Naive thymus-derived CD8-positive, alpha-beta T cell (primary cell): ENCODE data around the gene HNRNPL. TPM values are rescaled to one million over a fixed set of nuclear protein-coding genes. Genes with fewer than 3 reads are reported as not detected.
A peak's percentile ranks its signal among the peaks of the same experiment; 100 is the strongest.
"Not testable (repeated sequence)": the region's sequence is repeated elsewhere in the genome, so short reads cannot be mapped to it uniquely, and the experiment has no call there.

Source experiments
- ATAC-seq, 2 donors: fragments of 150-1000 bp; cut with Tn5 transposase in 1 of 2; sonication (Bioruptor Pico), chemical (Tn5 transposase) in 1 of 2; 1 replicate in 1 of 2; 2 replicates in 1 of 2; pipeline ENCODE4 v1.10.0; 2021; ENCODE audit warnings: mild to moderate bottlenecking in 2 of 2, moderate library complexity in 2 of 2
- POLR2A ChIA-PET: fragments of 350-600 bp; sonication (Branson Sonifier 250); formaldehyde crosslinking; loops from one replicate; lab custom pipeline; 2021; ENCODE audit warnings: antibody characterized with exemption; lab: Charles Lee
- DNase-seq, 10 donors: peaks; one replicate each; pipeline versions ENCODE4 v3.0.0 to v3.0.0-alpha.2; 2020 to 2022
- H3K27ac Mint-ChIP-seq, 10 donors: one replicate each; pipeline ENCODE4 v1.8.0; 2020 to 2022; ENCODE audit warnings: mild to moderate bottlenecking in 10 of 10, mixed read lengths in 10 of 10, moderate library complexity in 4 of 10, inconsistent platforms in 1 of 10
- H3K27me3 Mint-ChIP-seq, 5 donors: one replicate each; pipeline ENCODE4 v1.8.0; 2021 to 2022; ENCODE audit warnings: mixed read lengths in 5 of 5
- H3K36me3 Mint-ChIP-seq, 3 donors: one replicate each; pipeline ENCODE4 v1.8.0; 2020 to 2022; ENCODE audit warnings: mixed read lengths in 3 of 3, mild to moderate bottlenecking in 2 of 3, inconsistent platforms in 1 of 3
- H3K4me1 Mint-ChIP-seq, 4 donors: one replicate each; pipeline ENCODE4 v1.8.0; 2021 to 2022; ENCODE audit warnings: mixed read lengths in 4 of 4
- H3K4me3 Mint-ChIP-seq, 10 donors: one replicate each; pipeline ENCODE4 v1.8.0; 2020 to 2022; ENCODE audit warnings: mild to moderate bottlenecking in 10 of 10, mixed read lengths in 10 of 10, moderate library complexity in 6 of 10, inconsistent platforms in 1 of 10
- H3K9me3 Mint-ChIP-seq, 9 donors: one replicate each; pipeline ENCODE4 v1.8.0; 2020 to 2022; ENCODE audit warnings: mixed read lengths in 9 of 9, mild to moderate bottlenecking in 3 of 9, inconsistent platforms in 1 of 9, moderate library complexity in 1 of 9
- polyA plus RNA-seq, 3 donors: library from polyadenylated mRNA; unstranded; fragments of 300-500 nt; fragmentation: Illumina TruSeq; gene quantifications; one replicate each; pipeline ENCODE4 v1.2.3, GENCODE V29; 2021
- total RNA-seq, 8 experiments: library from RNA in 2 of 8; stranded (reverse) in 2 of 8; gene quantifications; one replicate each; pipeline ENCODE4 v1.2.3 and lab custom pipeline; 2021 to 2026

HNRNPL gene
- total and polyA plus RNA-seq, 5 experiments from 2014 or later: 70.6 to 406 (median 77.6) TPM

DNA sequence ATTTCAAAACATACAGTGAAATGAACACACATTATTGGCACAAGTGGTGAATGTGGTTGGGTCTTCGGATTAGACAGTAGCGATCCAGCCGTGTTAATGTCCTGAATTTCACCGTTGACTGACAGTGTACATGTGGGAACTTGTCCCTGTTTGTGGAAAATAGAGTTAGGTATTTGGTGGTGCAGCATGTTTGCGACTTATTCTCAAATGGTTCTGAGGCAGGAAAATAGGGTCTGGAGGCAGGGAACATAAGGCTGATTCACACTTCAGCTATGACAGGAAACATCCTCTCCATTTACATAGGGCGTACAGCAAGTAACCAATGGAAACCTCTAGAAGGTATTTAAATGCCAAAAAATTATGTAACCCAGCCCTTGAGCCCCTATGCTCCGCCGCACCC is 56.6 kb downstream of the HNRNPL start:
- Mint-ChIP-seq H3K4me3 (peak overlapping the region; percentile 19 to 72 (median 55)), H3K4me1 (peaks cover 0 to 6% (median 2%) of the 10 kb centered on the region in 4 donors), H3K27ac (peak overlapping the region in 4 of 10 donors; percentile 2 to 53 (median 20)), H3K27me3 (no peaks in the 10 kb centered on the region), H3K9me3 (no peaks in the 10 kb centered on the region), H3K36me3 (no peaks in the 10 kb centered on the region)
- no peak for DNase-seq
- no peak for ATAC-seq
- POLR2A ChIA-PET: interaction anchor here (1.2 kb wide), 1 partner anchor 39 kb away, joined by 3 read pairs; the partner anchor contains the start of gene ECH1

DNA sequence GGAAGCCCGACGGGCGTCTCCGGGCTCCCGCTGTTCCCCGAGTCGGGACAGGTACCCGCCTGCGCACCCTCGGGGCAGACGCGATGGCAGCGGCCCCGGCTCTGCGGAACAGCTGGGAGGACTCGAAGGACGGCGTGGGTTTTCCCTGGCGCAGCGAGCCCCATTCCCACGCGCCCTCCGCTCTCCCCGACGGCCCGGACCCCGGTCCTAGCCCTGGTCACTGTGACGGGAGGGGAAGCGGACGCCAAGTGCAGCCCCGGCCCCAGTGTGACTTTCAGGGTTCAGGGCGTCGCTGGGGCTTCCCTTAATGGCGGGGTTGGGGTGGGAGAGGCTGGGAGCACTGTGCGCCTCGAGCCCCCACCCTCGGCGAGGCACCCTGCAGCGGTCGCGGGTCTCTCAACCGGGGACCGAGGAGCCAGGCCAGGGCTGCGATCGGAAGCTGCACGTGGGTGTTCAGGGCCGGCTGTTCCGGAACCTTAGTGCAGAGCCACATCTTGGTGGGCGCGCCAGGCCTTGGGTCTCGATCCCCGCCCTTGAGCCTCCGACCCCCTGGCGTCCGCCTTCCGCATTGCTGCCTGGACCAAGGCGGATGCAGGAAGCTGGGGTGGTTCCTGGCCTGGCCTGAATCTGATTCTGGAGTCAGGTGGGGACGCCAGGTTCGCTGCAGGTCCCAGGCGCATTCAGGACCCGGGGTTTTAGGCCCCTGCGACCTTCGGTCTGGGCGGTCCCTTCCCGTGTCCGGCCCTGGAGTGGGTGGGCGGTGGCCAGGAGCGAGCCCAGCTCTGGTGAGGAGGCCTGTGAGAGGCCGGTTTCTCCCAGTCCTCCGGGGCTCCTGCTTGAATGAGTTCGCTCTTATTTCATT is 57.3 kb downstream of the HNRNPL start:
- Mint-ChIP-seq H3K4me1 (peaks cover 0 to 6% (median 2%) of the 10 kb centered on the region in 4 donors), H3K4me3 (peak overlapping the region; percentile 22 to 75 (median 60)), H3K27me3 (no peaks in the 10 kb centered on the region), H3K27ac (peak overlapping the region in 3 of 10 donors; percentile 2 to 53 (median 26)), H3K36me3 (no peaks in the 10 kb centered on the region), H3K9me3 (no peaks in the 10 kb centered on the region)
- DNase-seq (peak; percentile 11 to 71 (median 24)), ATAC-seq (peak; percentile 40 to 49)
- POLR2A ChIA-PET: interaction anchor here (0.6 to 1.2 kb wide), 2 partner anchors 39 to 631 kb away, joined by 3 to 5 read pairs; partner anchors contain the start of gene ECH1

GRCh38 chr19:38791451-38792064 is 58.2 kb downstream of the HNRNPL start:
- POLR2A ChIA-PET, H3K27ac Mint-ChIP-seq, H3K9me3 Mint-ChIP-seq, H3K27me3 Mint-ChIP-seq, H3K36me3 Mint-ChIP-seq, H3K4me3 Mint-ChIP-seq, DNase-seq, H3K4me1 Mint-ChIP-seq: not testable (repeated sequence)
- ATAC-seq: peak; percentile 88 to 90

DNA sequence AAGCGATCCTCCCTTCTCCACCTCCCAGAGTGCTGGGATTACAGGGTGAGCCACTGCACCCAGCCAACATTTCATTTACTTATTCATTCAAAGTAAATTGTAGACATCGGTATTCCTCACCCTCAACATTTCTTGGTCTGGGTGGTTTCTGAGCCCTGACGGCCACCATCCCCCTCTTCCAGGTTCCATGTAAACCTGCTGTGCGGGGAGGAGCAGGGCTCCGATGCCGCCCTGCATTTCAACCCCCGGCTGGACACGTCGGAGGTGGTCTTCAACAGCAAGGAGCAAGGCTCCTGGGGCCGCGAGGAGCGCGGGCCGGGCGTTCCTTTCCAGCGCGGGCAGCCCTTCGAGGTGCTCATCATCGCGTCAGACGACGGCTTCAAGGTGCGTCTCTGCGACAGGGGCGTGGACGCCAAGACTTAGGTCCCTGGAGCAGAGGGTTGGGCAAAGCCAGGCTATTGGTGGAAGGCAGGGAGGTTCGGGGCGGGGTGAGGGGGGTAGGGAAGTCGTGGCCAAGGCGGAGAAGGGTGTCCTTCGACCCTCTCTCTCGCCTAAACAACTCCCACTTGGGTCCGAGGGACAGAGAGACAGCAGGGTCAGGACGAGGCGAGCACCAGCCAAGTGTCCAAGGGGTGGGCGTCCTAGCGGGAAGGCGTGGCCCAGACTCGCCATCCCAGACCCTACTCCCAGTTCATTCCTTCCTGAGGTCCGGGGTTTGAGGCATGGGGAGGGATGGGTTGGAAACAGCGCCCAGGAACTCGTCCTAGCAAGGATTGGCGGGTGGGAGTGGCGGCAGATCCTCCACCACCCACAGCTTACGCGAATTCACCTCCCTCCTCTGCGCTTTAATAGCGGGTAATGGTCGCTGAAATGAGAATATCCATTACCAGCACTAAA is 59.0 kb downstream of the HNRNPL start:
- H3K4me3 Mint-ChIP-seq, H3K27me3 Mint-ChIP-seq, H3K27ac Mint-ChIP-seq, ATAC-seq, H3K4me1 Mint-ChIP-seq, H3K9me3 Mint-ChIP-seq, H3K36me3 Mint-ChIP-seq, POLR2A ChIA-PET: not testable (repeated sequence)
- DNase-seq: peak in 1 of 10 donors; percentile 15

DNA sequence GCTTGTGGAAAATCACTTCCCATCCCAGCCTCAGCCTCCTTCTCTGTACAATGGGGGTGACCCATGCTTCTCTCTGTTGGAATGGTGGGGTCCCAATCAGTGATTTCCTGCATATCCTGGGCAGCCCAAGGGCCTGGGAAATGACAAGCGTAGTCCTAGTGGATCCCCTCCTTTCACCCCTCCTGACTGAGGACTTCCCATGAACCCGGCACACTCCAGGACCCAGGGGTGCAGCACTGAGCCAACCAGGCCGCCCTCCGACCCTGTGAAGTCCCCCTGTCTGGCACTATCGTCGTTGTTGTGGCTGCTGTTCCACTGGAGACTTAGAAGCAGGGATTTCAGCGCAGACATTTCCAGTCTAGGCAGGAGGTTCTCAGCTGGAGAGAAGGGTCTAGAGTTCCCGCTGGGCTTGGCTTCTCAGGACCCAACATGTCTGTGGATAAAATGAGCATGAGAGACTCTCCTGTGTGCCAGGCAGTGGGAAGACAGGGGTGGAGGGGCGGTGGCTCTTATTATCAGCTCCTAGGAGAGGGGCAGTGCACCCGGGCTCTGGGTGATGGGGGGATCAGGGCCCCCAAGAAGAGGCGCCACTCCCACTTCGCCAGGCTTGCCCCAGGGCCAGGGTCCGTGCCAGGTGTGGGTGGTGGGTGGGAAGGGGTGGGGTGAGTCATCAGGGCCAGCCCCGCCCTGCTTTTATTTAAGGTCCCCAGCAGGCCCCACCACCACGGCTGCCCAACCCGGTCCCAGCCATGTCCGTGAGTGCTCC is 61.1 kb downstream of the HNRNPL start, which contains the start of gene LGALS7B:
Gene LGALS7B, plus strand, starts transcription at position 723 of the 766 bp plus-strand sequence. Its CDS starts 27 bp downstream, at position 750.
- Mint-ChIP-seq H3K27ac (peak within 1 kb of the TSS in 3 of 10 donors; percentile 10 to 60 (median 40)), H3K4me1 (peaks cover 0 to 6% (median 2%) of the 10 kb centered on the region in 4 donors), H3K36me3 (no peaks in the 10 kb centered on the region), H3K27me3 (no peaks in the 10 kb centered on the region), H3K4me3 (no peak within 1 kb of the TSS), H3K9me3 (no peaks in the 10 kb centered on the region)
- ATAC-seq: no peak
- no peak for DNase-seq
- POLR2A ChIA-PET: no interaction called here

GRCh38 chr19:38786572-38787265 is 63.1 kb downstream of the HNRNPL start:
- POLR2A ChIA-PET: interaction anchor here (0.5 to 1.4 kb wide), 3 partner anchors 17 to 74 kb away, joined by 3 to 4 read pairs (median 3); no protein-coding TSS in a partner anchor
- H3K27ac Mint-ChIP-seq: no peak overlapping the region
- H3K4me3 Mint-ChIP-seq: no peak overlapping the region

More at GRCh38 chr19:38786572-38787265, 63.1 kb downstream of the HNRNPL start:
- Mint-ChIP-seq H3K36me3 (no peaks in the 10 kb centered on the region), H3K4me1 (no peaks in the 10 kb centered on the region), H3K9me3 (no peaks in the 10 kb centered on the region), H3K27me3 (peaks cover 0 to under 1% (median 0%) of the 10 kb centered on the region in 5 donors)
- no peak for DNase-seq
- ATAC-seq: no peak

Other genes with a start within 250 kb of the HNRNPL start
- 100 to 1,000 TPM; 221 to 228 TPM for gene MAP4K1, start 232.0 kb downstream of the HNRNPL start, total RNA-seq
- 100 to 1,000 TPM in 2 of 3 donors, 10 to 100 TPM in 1; 85.0 to 113 (median 113) TPM for gene MAP4K1, start 232.0 kb downstream of the HNRNPL start, polyA plus RNA-seq
- 100 to 1,000 TPM; 335 to 346 TPM for gene EIF3K, start 230.8 kb downstream of the HNRNPL start, total RNA-seq
- gene EIF3K, start 230.8 kb downstream of the HNRNPL start, polyA plus RNA-seq: 100 to 1,000 TPM; 400 to 435 (median 432) TPM
- gene ACTN4, start 202.3 kb downstream of the HNRNPL start, total RNA-seq: 10 to 100 TPM; 52.9 to 57.6 TPM
- gene ACTN4, start 202.3 kb downstream of the HNRNPL start, polyA plus RNA-seq: 1 to 10 TPM; 3.2 to 8.5 (median 4.8) TPM
- 1 to 10 TPM; 8.2 TPM for gene CAPN12, start 105.5 kb downstream of the HNRNPL start, total RNA-seq
- 1 to 10 TPM; 2.0 to 6.2 (median 4.6) TPM for gene CAPN12, start 105.5 kb downstream of the HNRNPL start, polyA plus RNA-seq
- gene LGALS7, start 76.5 kb downstream of the HNRNPL start, total RNA-seq: not detected
- not detected for gene LGALS7, start 76.5 kb downstream of the HNRNPL start, polyA plus RNA-seq
- gene LGALS7B, start 60.8 kb downstream of the HNRNPL start, total RNA-seq: not detected
- gene LGALS7B, start 60.8 kb downstream of the HNRNPL start, polyA plus RNA-seq: not detected
- gene LGALS4, start 37.0 kb downstream of the HNRNPL start, total RNA-seq: 10 to 100 TPM in 1 of 2 experiments, 1 to 10 TPM in 1; 9.6 to 10.7 TPM
- under 1 TPM in 1 of 3 donors, not detected in 2; 0.27 TPM for gene LGALS4, start 37.0 kb downstream of the HNRNPL start, polyA plus RNA-seq
- 100 to 1,000 TPM; 118 to 138 TPM for gene ECH1, start 18.2 kb downstream of the HNRNPL start, total RNA-seq
- gene ECH1, start 18.2 kb downstream of the HNRNPL start, polyA plus RNA-seq: 100 to 1,000 TPM; 218 to 291 (median 238) TPM
- gene RINL, start 28.3 kb upstream of the HNRNPL start, total RNA-seq: 10 to 100 TPM; 52.9 to 55.0 TPM
- gene RINL, start 28.3 kb upstream of the HNRNPL start, polyA plus RNA-seq: 10 to 100 TPM; 29.9 to 64.7 (median 40.5) TPM
- 10 to 100 TPM; 46.0 to 50.7 TPM for gene SIRT2, start 49.6 kb upstream of the HNRNPL start, total RNA-seq
- gene SIRT2, start 49.6 kb upstream of the HNRNPL start, polyA plus RNA-seq: 10 to 100 TPM; 28.2 to 48.0 (median 33.5) TPM
- gene NFKBIB, start 50.0 kb upstream of the HNRNPL start, total RNA-seq: 10 to 100 TPM; 23.6 to 25.2 TPM
- gene NFKBIB, start 50.0 kb upstream of the HNRNPL start, polyA plus RNA-seq: 10 to 100 TPM in 1 of 3 donors, 1 to 10 TPM in 2; 7.9 to 12.9 (median 9.5) TPM
- gene CCER2, start 62.2 kb upstream of the HNRNPL start, total RNA-seq: 1 to 10 TPM; 1.6 to 2.7 TPM
- not detected for gene CCER2, start 62.2 kb upstream of the HNRNPL start, polyA plus RNA-seq
- gene SARS2, start 80.8 kb upstream of the HNRNPL start, total RNA-seq: 10 to 100 TPM; 31.5 to 31.8 TPM
- 10 to 100 TPM in 2 of 3 donors, 1 to 10 TPM in 1; 8.8 to 14.9 (median 14.3) TPM for gene SARS2, start 80.8 kb upstream of the HNRNPL start, polyA plus RNA-seq
- gene MRPS12, start 81.0 kb upstream of the HNRNPL start, total RNA-seq: 10 to 100 TPM; 25.6 to 28.4 TPM
- gene MRPS12, start 81.0 kb upstream of the HNRNPL start, polyA plus RNA-seq: 10 to 100 TPM; 71.7 to 87.7 (median 85.1) TPM
- gene FBXO17, start 125.8 kb upstream of the HNRNPL start, total RNA-seq: not detected
- gene FBXO17, start 125.8 kb upstream of the HNRNPL start, polyA plus RNA-seq: not detected
- not detected for gene FBXO27, start 182.6 kb upstream of the HNRNPL start, total RNA-seq
- gene FBXO27, start 182.6 kb upstream of the HNRNPL start, polyA plus RNA-seq: under 1 TPM in 1 of 3 donors, not detected in 2; 0.17 TPM
- not detected for gene ACP7, start 234.4 kb upstream of the HNRNPL start, total RNA-seq
- gene ACP7, start 234.4 kb upstream of the HNRNPL start, polyA plus RNA-seq: not detected